ENCODE data around the gene COL11A2. TPM values are rescaled to one million over a fixed set of nuclear protein-coding genes. Genes with fewer than 3 reads are reported as not detected.

The COL11A2 gene
- total and polyA plus RNA-seq, 2 experiments from 2014 or later = 1.6 to 2.7 TPM

DNA sequence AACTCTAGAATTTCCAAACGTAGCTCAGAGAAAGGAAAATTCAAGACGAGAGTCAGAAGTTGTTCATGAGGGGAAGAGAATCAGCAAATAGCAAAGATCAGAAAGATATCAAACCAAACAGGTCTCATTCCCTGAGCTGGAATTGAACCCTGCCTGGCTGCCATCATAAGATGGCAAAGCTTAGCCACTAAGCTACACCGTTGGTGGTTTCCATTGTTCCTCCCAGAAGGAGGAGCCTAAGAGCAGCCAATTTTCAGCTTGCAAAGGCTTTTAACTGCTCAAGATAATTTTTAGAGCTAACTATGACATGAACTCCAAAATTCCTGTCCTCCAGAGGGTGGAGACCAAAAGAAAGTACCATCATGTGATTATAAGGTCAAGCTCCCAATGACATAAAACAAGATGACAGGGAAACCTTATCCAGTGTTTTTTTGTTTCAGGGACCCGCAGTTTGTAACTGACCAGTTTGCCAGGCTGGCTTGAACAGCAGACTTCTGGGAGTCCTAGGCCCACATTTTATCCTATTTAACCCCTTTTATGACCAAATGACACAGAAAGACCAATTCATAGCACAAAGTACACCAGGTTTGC lies 55.9 kb downstream of the COL11A2 start:
- H3K36me3 Mint-ChIP-seq (ENCODE audit: low read depth) = peaks cover 16% of the 10 kb centered on the region
- H3K4me1 Mint-ChIP-seq = peaks cover 4% of the 10 kb centered on the region; the same call in 1 of the 3 replicates
- H3K4me3 Mint-ChIP-seq = no peak overlapping the region
- Histone ChIP-seq H3K27ac (ENCODE audit: low read depth) (no peak overlapping the region), H4K20me1 (replicated peaks; ENCODE audit: insufficient read depth) (no peaks in the 10 kb centered on the region; the same call in 1 of the 2 replicates), H3F3A (replicated peaks; ENCODE audit: low read depth) (no peaks in the 10 kb centered on the region), H3K79me2 (replicated peaks; ENCODE audit: insufficient read depth) (no peaks in the 10 kb centered on the region; the same call in 1 of the 2 replicates), H3K36me3 (ENCODE audit: insufficient read depth) (no peaks in the 10 kb centered on the region), H2AFZ (no peak overlapping the region), H3K4me2 (no peak overlapping the region), H3K4me1 (ENCODE audit: insufficient read depth) (peaks cover 3% of the 10 kb centered on the region; the same call in 1 of the 2 replicates), H3K4me3 (no peak overlapping the region), H3K27me3 (ENCODE audit: insufficient read depth) (no peaks in the 10 kb centered on the region), H3K9me2 (ENCODE audit: insufficient read depth) (no peaks in the 10 kb centered on the region)
- TF ChIP-seq, protein P1, sequence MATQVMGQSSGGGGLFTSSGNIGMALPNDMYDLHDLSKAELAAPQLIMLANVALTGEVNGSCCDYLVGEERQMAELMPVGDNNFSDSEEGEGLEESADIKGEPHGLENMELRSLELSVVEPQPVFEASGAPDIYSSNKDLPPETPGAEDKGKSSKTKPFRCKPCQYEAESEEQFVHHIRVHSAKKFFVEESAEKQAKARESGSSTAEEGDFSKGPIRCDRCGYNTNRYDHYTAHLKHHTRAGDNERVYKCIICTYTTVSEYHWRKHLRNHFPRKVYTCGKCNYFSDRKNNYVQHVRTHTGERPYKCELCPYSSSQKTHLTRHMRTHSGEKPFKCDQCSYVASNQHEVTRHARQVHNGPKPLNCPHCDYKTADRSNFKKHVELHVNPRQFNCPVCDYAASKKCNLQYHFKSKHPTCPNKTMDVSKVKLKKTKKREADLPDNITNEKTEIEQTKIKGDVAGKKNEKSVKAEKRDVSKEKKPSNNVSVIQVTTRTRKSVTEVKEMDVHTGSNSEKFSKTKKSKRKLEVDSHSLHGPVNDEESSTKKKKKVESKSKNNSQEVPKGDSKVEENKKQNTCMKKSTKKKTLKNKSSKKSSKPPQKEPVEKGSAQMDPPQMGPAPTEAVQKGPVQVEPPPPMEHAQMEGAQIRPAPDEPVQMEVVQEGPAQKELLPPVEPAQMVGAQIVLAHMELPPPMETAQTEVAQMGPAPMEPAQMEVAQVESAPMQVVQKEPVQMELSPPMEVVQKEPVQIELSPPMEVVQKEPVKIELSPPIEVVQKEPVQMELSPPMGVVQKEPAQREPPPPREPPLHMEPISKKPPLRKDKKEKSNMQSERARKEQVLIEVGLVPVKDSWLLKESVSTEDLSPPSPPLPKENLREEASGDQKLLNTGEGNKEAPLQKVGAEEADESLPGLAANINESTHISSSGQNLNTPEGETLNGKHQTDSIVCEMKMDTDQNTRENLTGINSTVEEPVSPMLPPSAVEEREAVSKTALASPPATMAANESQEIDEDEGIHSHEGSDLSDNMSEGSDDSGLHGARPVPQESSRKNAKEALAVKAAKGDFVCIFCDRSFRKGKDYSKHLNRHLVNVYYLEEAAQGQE (IDR thresholded peaks at IDR 0.05; ENCODE audit: unreplicated experiment) = no peak
- TF ChIP-seq, protein P2, sequence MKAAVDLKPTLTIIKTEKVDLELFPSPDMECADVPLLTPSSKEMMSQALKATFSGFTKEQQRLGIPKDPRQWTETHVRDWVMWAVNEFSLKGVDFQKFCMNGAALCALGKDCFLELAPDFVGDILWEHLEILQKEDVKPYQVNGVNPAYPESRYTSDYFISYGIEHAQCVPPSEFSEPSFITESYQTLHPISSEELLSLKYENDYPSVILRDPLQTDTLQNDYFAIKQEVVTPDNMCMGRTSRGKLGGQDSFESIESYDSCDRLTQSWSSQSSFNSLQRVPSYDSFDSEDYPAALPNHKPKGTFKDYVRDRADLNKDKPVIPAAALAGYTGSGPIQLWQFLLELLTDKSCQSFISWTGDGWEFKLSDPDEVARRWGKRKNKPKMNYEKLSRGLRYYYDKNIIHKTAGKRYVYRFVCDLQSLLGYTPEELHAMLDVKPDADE (IDR thresholded peaks at IDR 0.05) = no peak
- TF ChIP-seq POLR2AphosphoS5 (IDR thresholded peaks at IDR 0.05; ENCODE audit: low read depth) = no peak
- no peak for TF ChIP-seq EZH2phosphoT487 (IDR thresholded peaks at IDR 0.05; ENCODE audit: unreplicated experiment)
- no peak for TF ChIP-seq JUNB (IDR thresholded peaks at IDR 0.05; ENCODE audit: unreplicated experiment)
- no peak for TF ChIP-seq EZH2 (IDR thresholded peaks at IDR 0.05; ENCODE audit: low read depth, unreplicated experiment)
- no peak for TF ChIP-seq STAT1 (IDR thresholded peaks at IDR 0.05; ENCODE audit: unreplicated experiment)
- TF ChIP-seq, protein P3, sequence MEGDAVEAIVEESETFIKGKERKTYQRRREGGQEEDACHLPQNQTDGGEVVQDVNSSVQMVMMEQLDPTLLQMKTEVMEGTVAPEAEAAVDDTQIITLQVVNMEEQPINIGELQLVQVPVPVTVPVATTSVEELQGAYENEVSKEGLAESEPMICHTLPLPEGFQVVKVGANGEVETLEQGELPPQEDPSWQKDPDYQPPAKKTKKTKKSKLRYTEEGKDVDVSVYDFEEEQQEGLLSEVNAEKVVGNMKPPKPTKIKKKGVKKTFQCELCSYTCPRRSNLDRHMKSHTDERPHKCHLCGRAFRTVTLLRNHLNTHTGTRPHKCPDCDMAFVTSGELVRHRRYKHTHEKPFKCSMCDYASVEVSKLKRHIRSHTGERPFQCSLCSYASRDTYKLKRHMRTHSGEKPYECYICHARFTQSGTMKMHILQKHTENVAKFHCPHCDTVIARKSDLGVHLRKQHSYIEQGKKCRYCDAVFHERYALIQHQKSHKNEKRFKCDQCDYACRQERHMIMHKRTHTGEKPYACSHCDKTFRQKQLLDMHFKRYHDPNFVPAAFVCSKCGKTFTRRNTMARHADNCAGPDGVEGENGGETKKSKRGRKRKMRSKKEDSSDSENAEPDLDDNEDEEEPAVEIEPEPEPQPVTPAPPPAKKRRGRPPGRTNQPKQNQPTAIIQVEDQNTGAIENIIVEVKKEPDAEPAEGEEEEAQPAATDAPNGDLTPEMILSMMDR (conservative IDR thresholded peaks at IDR 0.05; ENCODE audit: low read depth in 2 of 2) = no peak
- no peak for TF ChIP-seq NANOG (IDR thresholded peaks at IDR 0.05; ENCODE audit: borderline replicate concordance)
- no peak for TF ChIP-seq CREB1 (CRISPR knock-in tag; IDR thresholded peaks at IDR 0.05; ENCODE audit: low read depth)
- no peak for TF ChIP-seq ZNF331 (CRISPR knock-in tag; IDR thresholded peaks at IDR 0.05; ENCODE audit: low read depth)
- TF ChIP-seq ZNF114 (CRISPR knock-in tag; IDR thresholded peaks at IDR 0.05) = no peak
- DNase-seq (ENCODE audit: low spot score) = no peak
- H3K27me3 Mint-ChIP-seq (ENCODE audit: insufficient read depth, low read depth, poor library complexity) = no peaks in the 10 kb centered on the region
- ATAC-seq = peak; percentile 50; the same call in 2 of the 3 replicates
- no peaks in the 10 kb centered on the region; the same call in 2 of the 3 replicates for H3K9me3 Mint-ChIP-seq
- H3K27ac Mint-ChIP-seq = no peak overlapping the region

All from GM23338 (cell line).